AG04450 (cell line): ENCODE results near the gene ASPRV1. TPM values are rescaled to one million over a fixed set of nuclear protein-coding genes. Genes with fewer than 3 reads are reported as not detected.

Experiments
- CTCF ChIA-PET: fragments of 300-600, 350-600 bp; formaldehyde crosslinking; extraction: SDS; loops from one replicate; lab custom pipeline; 2022; ENCODE audit warnings: antibody characterized with exemption, inconsistent platforms; lab: Charles Lee
- POLR2A ChIA-PET: fragments of 350-600 bp; formaldehyde crosslinking; extraction: SDS; loops from one replicate; lab custom pipeline; 2021; ENCODE audit warnings: antibody characterized with exemption, inconsistent platforms; lab: Yijun Ruan, JAX
- DNase-seq: peaks from one replicate; pipeline ENCODE4 v3.0.0-alpha.2; 2011; ENCODE audit warnings: low read depth, low spot score
- H3K27ac ChIP-seq: one replicate; pipeline ENCODE4 v1.5.1; 2012; ENCODE audit warnings: low read depth, low read length, control low read depth
- H3K27me3 ChIP-seq: one replicate; pipeline ENCODE4 v1.6.0; 2012; ENCODE audit warnings: low read length; ENCODE audit not compliant: control insufficient read depth, insufficient read depth
- H3K4me3 ChIP-seq: 2 replicates; pipeline ENCODE4 v1.5.1; 2011; ENCODE audit warnings: mild to moderate bottlenecking, low read depth, low read length, control low read depth
- H3K9me3 ChIP-seq: 2 replicates; pipeline ENCODE4 v1.5.1; 2012; ENCODE audit warnings: low read length; ENCODE audit not compliant: control insufficient read depth, insufficient read depth
- CTCF ChIP-seq: IDR thresholded peaks from 2 replicates; pipeline ENCODE4 v1.5.1; 2011; ENCODE audit warnings: low read depth, low read length, control low read depth, inconsistent platforms
- polyA minus RNA-seq: library from RNA; depleted of rRNA, polyadenylated mRNA; stranded (reverse); fragments of >200 nt; gene quantifications from 2 replicates; pipeline ENCODE4 v1.2.3, GENCODE V29; 2011; rRNA and poly(A)+ RNA removed
- polyA plus RNA-seq: library from polyadenylated mRNA; depleted of rRNA; stranded (reverse); fragments of >200 nt; gene quantifications from 2 replicates; pipeline ENCODE4 v1.2.3, GENCODE V29; 2011; rRNA removed

Gene ASPRV1
- polyA plus RNA-seq (0.06 and 0.11 TPM in 2 replicates), polyA minus RNA-seq (0.13 TPM in 1 of 2 replicates, not detected in the other)

- no peak for TF ChIP-seq CTCF
- Histone ChIP-seq H3K9me3 (no peaks in the 10 kb centered on the region; the same call in 1 of the 2 replicates), H3K27ac (no peak within 1 kb of the TSS), H3K4me3 (no peak within 1 kb of the TSS), H3K27me3 (peaks cover 40% of the 10 kb centered on the region)
- no peak for DNase-seq
- POLR2A ChIA-PET: no interaction called here
- CTCF ChIA-PET: interaction anchor here (1.0 kb wide), 1 partner anchor 110 kb away, joined by 3 read pairs; no protein-coding TSS in a partner anchor
Observed at GRCh38 chr2:69961496-69961895, at the start of gene ASPRV1. ASPRV1 (minus strand) TSS chr2:69961631; CDS start chr2:69961436, 195 bp downstream.

DNA sequence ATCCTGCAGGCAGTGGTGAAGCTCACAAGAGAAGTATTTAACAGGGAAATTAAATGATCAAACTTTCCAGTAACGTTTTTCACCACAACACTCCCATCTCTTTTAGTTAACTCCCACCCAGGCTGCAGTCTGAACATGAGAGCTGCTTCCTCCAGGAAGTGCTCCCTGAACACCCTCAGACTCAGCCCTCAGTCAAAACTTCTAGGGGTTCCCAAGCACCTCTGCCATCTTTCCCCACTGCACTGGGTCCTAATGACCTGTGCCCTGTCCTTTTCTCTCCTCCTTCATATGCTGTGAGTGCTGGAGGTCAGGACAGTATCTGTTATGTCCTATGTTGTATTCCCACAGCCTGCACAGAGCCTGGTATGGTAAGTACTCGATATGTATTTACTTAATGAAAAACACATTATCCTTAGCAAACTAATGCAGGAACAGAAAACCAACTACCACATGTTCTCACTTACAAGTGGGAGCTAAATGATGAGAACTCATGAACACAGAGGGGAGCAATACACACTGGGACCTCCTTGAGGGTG is 49.2 kb upstream of the ASPRV1 start:
- DNase-seq: no peak
- Histone ChIP-seq H3K27me3 (no peaks in the 10 kb centered on the region), H3K27ac (no peak overlapping the region), H3K9me3 (no peaks in the 10 kb centered on the region), H3K4me3 (no peak overlapping the region)
- no peak for TF ChIP-seq CTCF
- CTCF ChIA-PET: no interaction called here
- POLR2A ChIA-PET: no interaction called here

DNA sequence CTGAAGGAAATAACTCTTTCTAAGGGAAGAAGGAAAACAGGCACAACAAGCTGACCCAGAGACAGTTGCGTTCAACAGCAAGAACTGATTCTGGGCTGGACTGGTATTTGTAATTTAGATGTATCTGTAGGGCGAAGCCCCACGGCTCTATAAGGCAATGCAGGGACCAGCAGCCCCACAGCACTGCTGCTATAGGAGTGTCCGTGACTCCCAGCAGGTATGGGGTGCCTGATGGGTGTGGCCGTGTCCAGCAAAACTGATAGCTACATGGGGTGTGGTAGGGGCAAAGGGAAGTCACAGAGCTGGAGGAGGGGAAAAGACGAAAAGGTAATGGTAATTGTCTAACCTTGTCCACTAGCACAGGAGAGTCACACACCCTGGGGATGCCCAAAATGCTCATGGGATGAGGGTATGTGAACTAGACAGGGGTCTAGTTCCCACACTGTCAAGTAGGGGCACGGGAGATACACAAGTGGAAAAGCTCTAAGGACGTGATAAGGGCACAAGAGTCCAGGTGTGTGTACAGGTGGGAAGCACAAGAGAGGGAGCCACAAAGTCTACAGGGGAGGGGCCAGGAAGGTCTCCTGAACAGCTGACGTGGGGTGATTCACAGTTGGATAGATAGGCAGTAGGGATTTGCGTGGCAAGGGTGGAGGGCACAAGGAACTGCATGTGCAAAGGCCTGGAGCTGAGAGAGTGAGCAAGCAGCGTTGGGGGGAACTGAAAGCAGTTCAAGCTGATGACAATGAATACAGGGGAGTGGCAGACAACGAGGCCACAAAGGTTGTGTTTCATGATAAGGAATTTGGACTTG is 48.5 kb upstream of the ASPRV1 start:
- H3K27ac ChIP-seq: no peak overlapping the region
- POLR2A ChIA-PET: no interaction called here
- no peak overlapping the region for H3K4me3 ChIP-seq
- CTCF ChIA-PET: no interaction called here
- no peak for TF ChIP-seq CTCF
- H3K27me3 ChIP-seq: no peaks in the 10 kb centered on the region
- no peaks in the 10 kb centered on the region for H3K9me3 ChIP-seq
- DNase-seq: no peak

- ChIA-PET CTCF (interaction anchor here (0.7 kb wide), 1 partner anchor 87 kb away, joined by 5 read pairs; no protein-coding TSS in a partner anchor), POLR2A (no interaction called here)
- no peak for TF ChIP-seq CTCF
- no peaks in the 10 kb centered on the region for H3K27me3 ChIP-seq
- no peak for DNase-seq
- H3K4me3 ChIP-seq: no peak overlapping the region
- no peak overlapping the region for H3K27ac ChIP-seq
- H3K9me3 ChIP-seq: no peaks in the 10 kb centered on the region
Observed at GRCh38 chr2:70008290-70008689, 46.9 kb upstream of the ASPRV1 start.

- ChIA-PET POLR2A (no interaction called here), CTCF (interaction anchor here (0.6 kb wide), 1 partner anchor 10 kb away, joined by 7 read pairs; no protein-coding TSS in a partner anchor)
- no peak for TF ChIP-seq CTCF
- Histone ChIP-seq H3K27me3 (no peaks in the 10 kb centered on the region), H3K4me3 (no peak overlapping the region), H3K9me3 (no peaks in the 10 kb centered on the region), H3K27ac (no peak overlapping the region)
- DNase-seq: no peak
Observed at GRCh38 chr2:70007151-70007550, 45.7 kb upstream of the ASPRV1 start.
